Dermis blood vessel endothelial cell (primary cell): ENCODE results near the gene EPDR1. TPM values are rescaled to one million over a fixed set of nuclear protein-coding genes. Genes with fewer than 3 reads are reported as not detected.

ENCODE experiments used
- DNase-seq: peaks from one replicate; pipeline ENCODE4 v3.0.0; 2010
- total RNA-seq: library from RNA; depleted of rRNA; stranded (reverse); fragments of >200 nt; gene quantifications from 2 replicates; pipeline ENCODE4 v1.2.3, GENCODE V29; 2014

Gene EPDR1
- 1.7 and 7.2 TPM in 2 replicates for total RNA-seq

DNA sequence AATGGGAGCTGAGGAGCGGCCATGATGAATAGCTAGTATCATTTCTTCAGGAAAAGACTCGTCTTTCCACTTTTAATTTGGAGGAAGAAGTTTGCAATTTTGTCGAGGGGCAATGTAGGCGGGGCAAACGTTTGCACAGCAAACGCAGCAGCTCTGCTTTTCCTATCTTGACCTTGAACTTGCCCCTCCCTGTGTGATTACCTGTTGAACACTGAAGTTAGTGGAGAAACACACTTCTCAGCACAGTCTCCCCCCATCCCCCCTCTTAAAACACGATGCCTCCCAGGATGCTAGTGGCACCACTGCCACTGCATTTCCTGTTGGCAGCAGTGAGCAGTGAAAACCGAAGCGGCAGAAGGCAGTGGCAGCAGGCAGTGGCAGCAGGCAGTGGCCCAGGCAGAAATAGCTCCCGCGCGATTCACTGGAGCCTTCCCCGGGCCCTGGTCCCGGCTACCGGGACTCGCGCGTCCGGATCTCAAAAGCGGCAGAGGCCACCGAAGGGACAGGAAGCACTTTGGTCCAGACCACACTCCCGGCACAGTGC lies at the start of gene EPDR1:
Gene EPDR1, plus strand, starts transcription at position 336 of the 544 bp plus-strand sequence. CDS start 300 bp downstream, outside the sequence.
- no peak for DNase-seq

DNA sequence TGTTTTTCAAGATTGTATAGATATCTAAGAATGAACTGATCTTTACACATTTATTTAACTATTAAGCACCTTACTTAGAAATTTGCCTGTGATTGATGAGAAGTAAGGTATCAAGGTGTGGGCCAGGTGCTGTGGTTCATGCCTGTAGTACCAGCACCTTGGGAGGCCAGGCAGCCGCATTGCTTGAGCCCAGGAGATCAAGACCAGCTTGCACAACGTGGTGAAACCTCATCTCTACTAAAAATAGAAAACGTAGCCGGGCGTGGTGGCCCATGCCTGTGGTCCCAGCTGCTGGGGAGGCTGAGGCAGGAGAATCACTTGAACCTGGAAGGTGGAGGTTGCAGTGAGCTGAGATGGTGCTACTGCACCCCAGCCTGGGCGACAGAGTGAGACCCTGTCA lies 38.4 kb upstream of the EPDR1 start:
- no peak for DNase-seq

GRCh38 chr7:37893359-37893758 lies 27.1 kb upstream of the EPDR1 start:
- DNase-seq = no peak

- no peak for DNase-seq
Measured at GRCh38 chr7:37894671-37895070, 25.8 kb upstream of the EPDR1 start.

DNA sequence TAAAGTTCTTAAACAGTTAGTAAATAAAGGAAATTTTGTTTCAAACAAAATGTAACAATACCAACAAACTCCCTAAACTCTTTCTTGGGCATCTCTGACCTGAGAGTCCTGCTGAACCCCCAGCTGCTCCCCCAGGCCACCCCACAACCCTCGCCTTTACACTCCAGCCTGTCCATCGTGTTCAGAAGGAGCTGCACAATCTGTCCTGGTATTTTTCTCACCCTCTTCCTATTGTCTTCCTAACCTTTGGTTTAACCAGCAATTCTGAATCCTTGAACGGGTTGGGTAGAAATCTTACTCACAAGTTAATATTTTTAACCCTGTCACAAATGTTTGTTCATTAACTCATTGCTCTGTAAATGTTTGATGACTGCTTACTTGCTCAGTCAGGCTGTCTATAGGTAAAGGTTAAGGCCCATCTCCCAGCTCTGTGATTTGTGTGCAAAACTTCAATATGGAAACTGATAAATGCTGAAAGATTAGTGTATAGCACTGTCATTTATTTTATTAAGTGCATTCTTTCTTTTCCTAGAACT lies 20.7 kb upstream of the EPDR1 start:
- no peak for DNase-seq

DNA sequence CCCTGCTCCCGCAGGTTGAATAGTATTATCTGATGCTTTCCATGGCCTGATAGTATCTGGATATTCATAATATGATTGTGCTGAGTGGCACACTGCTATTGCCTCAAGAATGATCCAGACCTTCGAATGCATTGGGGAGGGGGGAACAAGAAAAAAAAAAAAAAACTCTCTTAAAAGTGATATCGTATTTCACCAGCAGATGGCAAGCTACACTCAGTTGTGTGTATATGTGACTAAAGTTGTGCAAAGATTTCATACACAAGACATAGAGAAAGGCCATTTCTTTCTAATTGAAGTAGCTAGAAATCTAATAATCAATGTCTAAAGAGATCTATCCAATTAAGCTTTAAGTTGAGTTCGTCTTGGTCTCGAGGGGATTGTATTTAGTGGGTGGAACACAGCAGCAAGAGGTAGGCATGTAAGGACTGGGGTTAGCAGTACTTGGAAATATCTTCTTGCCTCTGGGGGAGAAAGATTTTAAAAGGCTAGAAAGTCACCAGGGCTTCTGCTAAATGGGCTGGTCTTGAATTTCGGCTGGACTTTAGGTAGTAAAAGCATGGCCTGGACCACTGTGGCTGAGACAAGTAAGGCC lies 19.1 kb upstream of the EPDR1 start:
- peak; percentile 57 for DNase-seq

DNA sequence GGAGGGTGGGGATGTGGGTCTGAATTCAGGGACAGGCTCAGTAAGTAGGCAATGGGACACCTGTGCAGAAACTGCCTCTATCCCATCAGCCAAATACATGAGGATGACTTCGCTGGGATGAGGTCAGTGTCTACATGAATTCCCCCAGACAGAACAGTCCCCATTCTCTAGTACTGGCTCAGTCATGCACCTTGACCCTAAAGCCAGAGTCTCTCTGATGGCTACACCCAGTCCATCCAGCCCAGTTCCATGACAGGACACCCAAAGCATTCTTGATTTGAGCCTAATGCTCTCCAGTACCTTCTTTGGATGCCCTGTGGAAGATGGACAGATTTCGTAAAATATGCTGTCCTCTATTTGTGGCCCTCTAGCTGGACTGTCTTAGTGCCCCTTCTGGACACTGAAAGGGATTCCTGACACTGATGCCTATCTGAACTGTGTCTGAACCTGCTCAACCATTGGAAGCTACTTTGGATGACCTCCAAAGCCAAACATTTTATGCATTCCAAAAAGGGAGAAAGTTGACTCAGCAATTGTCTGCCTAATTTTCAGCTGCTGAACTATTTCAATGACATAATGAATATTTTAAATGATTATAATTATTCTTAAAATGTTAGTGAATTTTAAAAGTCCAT lies 18.4 kb upstream of the EPDR1 start:
- no peak for DNase-seq

DNA sequence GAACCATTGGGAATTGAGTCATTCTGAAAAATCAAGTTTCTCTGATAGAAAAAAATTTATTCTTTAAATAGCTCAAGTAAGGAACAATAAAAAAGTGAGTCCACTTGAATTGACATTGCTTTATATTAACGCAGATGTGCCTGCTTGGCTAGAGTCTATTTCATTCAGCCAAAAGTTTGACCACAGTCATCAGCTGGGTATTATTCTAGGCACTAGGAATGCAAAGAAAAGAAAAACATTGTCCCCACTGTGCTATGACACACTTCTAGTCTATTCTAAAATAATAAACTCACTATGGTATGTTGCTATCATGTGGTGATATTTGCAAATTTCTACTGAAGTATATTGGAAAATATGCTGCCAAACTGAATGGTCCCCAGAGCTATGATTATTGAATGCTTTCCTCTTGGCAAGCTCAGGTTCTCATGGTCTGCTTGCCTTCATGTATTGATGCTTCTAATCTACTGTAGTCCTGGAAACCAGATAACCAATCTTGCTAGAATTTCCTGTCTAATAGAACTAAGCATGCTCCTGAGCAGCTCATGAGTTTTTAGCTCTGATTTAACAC lies 12.1 kb upstream of the EPDR1 start:
- no peak for DNase-seq

GRCh38 chr7:37912756-37913155 lies 7.7 kb upstream of the EPDR1 start:
- DNase-seq = no peak

- no peak for DNase-seq
Measured at GRCh38 chr7:37915438-37915837, 5.0 kb upstream of the EPDR1 start.

DNA sequence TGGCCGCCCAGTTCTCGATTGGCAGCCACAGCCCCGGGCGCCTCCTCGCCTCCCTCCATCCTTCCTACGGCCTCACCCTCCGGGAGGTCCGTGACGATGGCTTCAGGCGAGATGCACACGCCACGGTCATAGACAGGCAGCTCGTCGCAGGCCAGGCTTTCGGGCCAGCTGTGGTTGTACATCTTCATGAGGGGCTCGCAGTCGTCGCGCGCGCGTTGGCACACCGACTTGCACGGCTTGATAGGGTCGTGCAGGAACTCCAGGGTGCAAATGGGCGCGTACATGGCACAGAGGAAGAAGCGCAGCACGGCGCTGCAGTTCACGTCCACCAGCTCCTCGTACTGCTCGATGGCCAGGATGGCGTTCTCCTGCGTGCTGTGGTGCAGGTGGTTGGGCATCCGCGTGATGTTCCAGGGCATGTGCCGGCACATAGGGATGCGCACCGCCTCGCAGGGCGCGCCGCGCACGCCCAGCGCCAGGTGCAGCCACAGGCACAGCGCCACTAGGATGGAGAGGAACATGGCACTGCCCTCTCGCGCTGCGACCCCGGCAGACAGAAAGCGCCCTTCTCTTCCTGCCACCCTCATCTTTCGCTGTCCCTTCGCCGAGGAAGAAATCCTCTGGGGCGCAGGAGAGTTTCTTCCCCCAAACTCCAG lies 4.3 kb upstream of the EPDR1 start:
- no peak for DNase-seq

DNA sequence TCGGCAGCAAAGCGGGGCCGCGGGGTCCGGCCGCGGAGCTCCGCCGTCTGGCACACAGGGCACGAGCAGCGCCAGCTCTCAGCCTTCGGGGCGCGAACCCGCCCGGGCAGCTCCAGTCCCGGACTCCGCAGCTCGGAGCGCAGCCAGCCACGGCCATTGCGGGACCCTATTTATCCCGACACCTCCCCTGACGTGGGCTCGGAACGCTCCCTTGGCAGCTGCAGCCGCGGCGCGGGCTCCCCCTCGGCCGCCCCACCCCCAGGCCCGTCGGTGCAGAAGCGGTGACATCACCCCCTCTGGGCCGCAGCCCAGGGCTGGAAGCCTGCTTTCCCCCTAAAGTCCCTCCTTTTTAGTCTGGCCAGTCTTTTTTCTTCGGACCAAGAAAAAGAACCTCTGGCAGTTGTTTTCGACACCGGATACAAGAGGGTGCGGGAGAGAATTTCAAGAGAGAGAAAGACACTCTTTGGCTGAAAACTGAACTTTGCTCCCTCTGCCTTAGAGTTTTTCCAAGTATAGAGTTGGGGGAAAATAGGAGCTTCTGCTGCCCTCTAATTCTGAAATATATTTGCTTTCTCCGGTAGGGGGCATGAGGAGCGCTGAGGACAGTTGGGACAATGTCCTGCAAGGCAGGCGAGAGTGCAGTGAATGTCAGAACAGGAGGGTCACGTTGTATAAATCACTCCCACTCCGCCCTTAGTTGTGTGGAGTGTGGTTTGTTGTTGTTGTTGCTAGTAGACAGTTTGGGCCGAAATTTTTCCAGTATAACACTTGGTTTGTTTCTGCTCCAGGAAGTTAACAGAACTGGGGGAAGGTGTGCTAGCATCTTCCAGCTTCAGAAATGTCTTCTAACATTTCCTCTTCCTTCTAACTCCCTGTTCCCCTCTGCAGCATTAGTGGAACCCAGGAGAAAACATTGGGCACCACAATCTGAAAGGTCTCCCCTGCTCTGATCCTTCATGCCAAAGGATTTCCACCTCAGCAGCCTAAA lies 3.5 kb upstream of the EPDR1 start, which contains the start of gene SFRP4:
Gene SFRP4, minus strand, starts transcription at position 145 of the 988 bp plus-strand sequence. CDS start 280 bp downstream, outside the sequence.
- peak; percentile 60 for DNase-seq

DNA sequence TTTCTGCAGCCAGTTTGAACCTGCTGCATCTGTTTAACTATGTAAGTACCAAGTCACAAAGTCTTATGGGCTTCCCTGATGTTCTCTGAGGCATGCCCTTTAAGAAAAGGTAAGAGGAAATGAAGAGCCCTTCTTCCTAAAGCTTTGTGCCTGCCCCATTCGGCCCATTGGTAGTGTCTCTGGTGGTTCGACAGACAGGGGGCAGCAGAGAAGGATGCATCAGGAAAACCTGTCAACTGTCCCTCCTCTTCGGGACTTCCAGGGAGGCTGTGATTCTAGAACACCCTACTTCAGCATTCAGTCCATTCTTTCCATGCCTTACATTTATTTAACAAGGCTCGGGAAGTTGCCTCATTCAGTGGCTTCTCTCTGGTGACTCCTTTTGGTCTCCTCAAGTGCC lies 1.9 kb upstream of the EPDR1 start:
- no peak for DNase-seq

GRCh38 chr7:37920849-37921805 lies 687 bp downstream of the EPDR1 start:
- DNase-seq = no peak

GRCh38 chr7:37921876-37922275 lies 1.4 kb downstream of the EPDR1 start:
- no peak for DNase-seq

DNA sequence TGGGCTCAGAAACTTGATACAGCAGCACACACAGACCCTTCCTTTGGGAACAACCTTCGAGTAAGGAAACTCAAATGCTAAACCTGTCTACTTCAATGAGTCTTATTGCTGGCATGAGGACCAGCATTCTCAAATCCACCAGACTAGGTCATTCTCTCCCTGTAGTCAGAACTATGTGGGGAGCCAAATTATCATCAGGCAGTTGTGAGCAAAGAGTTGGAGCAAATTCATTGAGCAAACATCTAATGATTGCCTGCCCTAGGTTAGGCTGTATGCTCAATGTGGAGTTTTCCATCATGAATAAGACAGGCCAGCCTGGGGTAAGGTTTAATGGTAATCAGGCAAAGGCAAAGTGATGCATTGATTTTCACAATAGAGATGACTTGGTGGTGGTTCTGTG lies 3.6 kb downstream of the EPDR1 start:
- no peak for DNase-seq

DNA sequence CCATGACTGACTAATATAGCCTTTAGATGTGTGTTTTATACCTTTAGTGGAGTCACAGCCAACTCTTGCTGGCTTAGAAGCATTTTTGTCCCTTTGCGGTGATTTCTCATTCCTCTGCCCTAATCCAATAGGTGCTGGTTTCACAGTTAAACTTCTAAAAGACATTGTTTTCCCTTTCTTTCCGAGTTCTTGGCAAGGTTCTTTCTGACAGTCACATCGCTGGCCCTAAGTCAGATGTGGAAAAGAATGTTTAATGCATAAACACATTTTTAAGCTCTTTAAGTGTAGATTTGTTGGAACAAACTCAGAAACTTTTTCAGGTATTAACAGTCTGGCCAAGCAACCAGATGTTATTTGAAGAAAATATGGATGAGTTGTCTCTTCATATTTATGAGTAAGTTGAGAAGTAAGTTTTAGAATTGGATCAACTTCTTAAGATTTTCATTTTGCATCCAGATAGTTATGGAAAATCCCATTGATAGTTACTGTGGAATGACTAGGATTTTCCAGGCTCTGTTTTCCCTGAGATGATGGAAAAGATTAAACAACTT lies 4.1 kb downstream of the EPDR1 start:
- no peak for DNase-seq

DNA sequence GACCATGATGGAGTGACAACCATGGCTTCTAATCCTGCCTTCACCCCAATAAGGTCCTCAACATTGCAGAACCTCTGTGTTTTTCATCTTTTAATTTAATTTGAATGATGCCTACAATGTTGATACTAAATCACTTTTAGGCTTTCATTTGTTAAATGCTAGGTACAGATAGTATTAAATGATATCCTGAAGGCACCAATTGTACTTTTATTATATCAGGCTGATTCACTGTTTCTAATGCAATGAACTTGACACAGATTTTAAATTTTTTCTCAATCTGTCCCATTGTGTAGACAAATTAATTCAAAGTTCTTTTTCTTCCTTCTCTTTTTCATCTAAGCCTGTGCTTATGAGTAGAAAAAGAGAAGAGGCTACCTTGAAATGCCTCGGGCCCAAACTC lies 5.2 kb downstream of the EPDR1 start:
- no peak for DNase-seq

DNA sequence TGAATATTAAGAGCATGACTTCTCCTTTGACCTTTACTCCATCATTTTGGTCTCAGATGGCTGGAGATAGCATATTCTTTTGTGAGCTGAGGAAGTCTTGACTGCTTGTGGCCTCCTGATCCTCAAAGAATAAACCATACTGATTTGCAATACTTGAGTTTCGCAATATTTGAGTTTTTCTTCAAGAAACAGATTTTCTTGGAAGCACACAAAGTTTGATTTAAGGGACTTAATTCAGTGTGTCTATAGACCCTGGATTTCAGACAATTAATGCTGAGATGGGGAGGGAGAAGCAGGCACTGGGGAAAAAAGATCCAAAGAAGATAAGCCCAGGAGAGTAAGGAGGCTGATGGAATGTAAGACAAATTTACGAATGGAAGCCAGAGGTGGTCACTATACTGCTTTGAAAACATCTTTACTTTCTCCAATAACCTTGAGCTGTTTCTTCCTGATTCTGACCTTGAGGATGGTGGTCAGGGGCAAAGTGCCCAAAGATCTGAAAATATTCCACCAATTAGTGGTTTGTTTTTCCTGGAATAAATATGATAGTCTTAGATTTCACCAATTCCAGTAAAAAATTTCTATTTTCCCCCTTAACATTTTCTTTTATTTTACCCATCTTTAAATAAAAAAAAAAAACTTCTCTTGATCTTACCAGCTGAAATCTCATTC lies 7.5 kb downstream of the EPDR1 start:
- no peak for DNase-seq

- DNase-seq = no peak
Measured at GRCh38 chr7:37928878-37929277, 8.4 kb downstream of the EPDR1 start.
